ENCODE measurements around the gene AKR1C8.

The AKR1C8 gene

GRCh38 chr10:5106553-5106952, 78.4 kb downstream of the AKR1C8 start:
- no peak for DNase-seq

- no peak for DNase-seq
These were observed 79.3 kb downstream of the AKR1C8 start for GRCh38 chr10:5105626-5106025.
